Neural crest cell (in vitro differentiated cells): Measurements from ENCODE around the gene SLC19A1. TPM values are rescaled to one million over a fixed set of nuclear protein-coding genes. Genes with fewer than 3 reads are reported as not detected.

Experiments
- DNase-seq: peaks from one replicate; pipeline ENCODE4 v3.0.0; 2021; ENCODE audit warnings: low read depth, mixed read lengths, low spot score
- H3K27ac Mint-ChIP-seq: one replicate; pipeline ENCODE4 v1.8.0; 2021; ENCODE audit warnings: mild to moderate bottlenecking, mixed read lengths; ENCODE audit not compliant: unreplicated experiment
- H3K27me3 Mint-ChIP-seq: 2 replicates; pipeline ENCODE4 v1.8.0; 2021; ENCODE audit warnings: low read depth, mild to moderate bottlenecking, mixed read lengths
- H3K36me3 Mint-ChIP-seq: 2 replicates; pipeline ENCODE4 v1.8.0; 2021; ENCODE audit warnings: low read depth, mild to moderate bottlenecking, mixed read lengths
- H3K4me1 Mint-ChIP-seq: 2 replicates; pipeline ENCODE4 v1.8.0; 2021; ENCODE audit warnings: mixed read lengths
- H3K4me3 Mint-ChIP-seq: one replicate; pipeline ENCODE4 v1.8.0; 2021; ENCODE audit warnings: mild to moderate bottlenecking, mixed read lengths
- H3K9me3 Mint-ChIP-seq: 2 replicates; pipeline ENCODE4 v1.8.0; 2021; ENCODE audit warnings: mixed read lengths
- CTCF ChIP-seq: fragments of 200-600 bp; sonication (generic); conservative IDR thresholded peaks from 2 replicates; pipeline ENCODE4 v1.5.0; 2021; ENCODE audit warnings: antibody characterized with exemption, mild to moderate bottlenecking
- total RNA-seq: library from RNA; stranded (reverse); gene quantifications from 2 replicates; pipeline ENCODE4 v1.2.1, GENCODE V29; 2021

Gene SLC19A1
- total RNA-seq, 1 donor from 2014 or later, result 35.1 TPM

- no peak for DNase-seq
- no peak for TF ChIP-seq CTCF
- no peak overlapping the region for H3K4me3 Mint-ChIP-seq
- H3K27me3 Mint-ChIP-seq, result no peaks in the 10 kb centered on the region
- peaks cover 16% of the 10 kb centered on the region for H3K9me3 Mint-ChIP-seq
- H3K4me1 Mint-ChIP-seq, result no peaks in the 10 kb centered on the region
- peaks cover 28% of the 10 kb centered on the region for H3K36me3 Mint-ChIP-seq
- no peak overlapping the region for H3K27ac Mint-ChIP-seq
Observed at GRCh38 chr21:45515241-45516061, 26.8 kb downstream of the SLC19A1 start.

GRCh38 chr21:45514311-45515021 is 27.8 kb downstream of the SLC19A1 start:
- peaks cover 8% of the 10 kb centered on the region for H3K9me3 Mint-ChIP-seq
- H3K27ac Mint-ChIP-seq, result no peak overlapping the region
- no peaks in the 10 kb centered on the region for H3K4me1 Mint-ChIP-seq
- no peak for TF ChIP-seq CTCF
- H3K27me3 Mint-ChIP-seq, result no peaks in the 10 kb centered on the region
- peaks cover 18% of the 10 kb centered on the region for H3K36me3 Mint-ChIP-seq
- no peak overlapping the region for H3K4me3 Mint-ChIP-seq
- DNase-seq, result no peak

- H3K27ac Mint-ChIP-seq, result no peak overlapping the region
- no peaks in the 10 kb centered on the region for H3K27me3 Mint-ChIP-seq
- H3K9me3 Mint-ChIP-seq, result peaks cover 4% of the 10 kb centered on the region
- TF ChIP-seq CTCF, result no peak
- peaks cover 11% of the 10 kb centered on the region for H3K36me3 Mint-ChIP-seq
- peaks cover under 1% of the 10 kb centered on the region for H3K4me1 Mint-ChIP-seq
- no peak for DNase-seq
- no peak overlapping the region for H3K4me3 Mint-ChIP-seq
Observed at GRCh38 chr21:45513741-45514310, 28.4 kb downstream of the SLC19A1 start.

GRCh38 chr21:45513003-45513717 is 29.1 kb downstream of the SLC19A1 start:
- TF ChIP-seq CTCF, result no peak
- no peak for DNase-seq
- peaks cover 5% of the 10 kb centered on the region for H3K4me1 Mint-ChIP-seq
- no peak overlapping the region for H3K4me3 Mint-ChIP-seq
- peaks cover 5% of the 10 kb centered on the region for H3K36me3 Mint-ChIP-seq
- no peaks in the 10 kb centered on the region for H3K27me3 Mint-ChIP-seq
- no peaks in the 10 kb centered on the region for H3K9me3 Mint-ChIP-seq
- no peak overlapping the region for H3K27ac Mint-ChIP-seq

- Mint-ChIP-seq H3K4me3 (no peak overlapping the region), H3K4me1 (peaks cover 5% of the 10 kb centered on the region), H3K36me3 (no peaks in the 10 kb centered on the region), H3K27ac (no peak overlapping the region), H3K27me3 (no peaks in the 10 kb centered on the region), H3K9me3 (no peaks in the 10 kb centered on the region)
- no peak for DNase-seq
- no peak for TF ChIP-seq CTCF
Observed at GRCh38 chr21:45512626-45513002, 29.6 kb downstream of the SLC19A1 start.
